GM12865 (cell line): Measurements from ENCODE around the gene RNF44.

Experiments
- DNase-seq: peaks from one replicate; pipeline ENCODE4 v3.0.0; 2010; ENCODE audit warnings: low read depth
- H3K4me3 ChIP-seq: 2 replicates; pipeline ENCODE4 v1.5.1; 2011; ENCODE audit warnings: mild to moderate bottlenecking, low read depth, low read length, control low read depth
- CTCF ChIP-seq: IDR thresholded peaks from 2 replicates; pipeline ENCODE4 v1.5.1; 2011; ENCODE audit warnings: low read length, control low read depth, low read depth, inconsistent platforms; ENCODE audit not compliant: insufficient read depth; ENCODE audit errors: missing control alignments

The RNF44 gene

GRCh38 chr5:176521699-176522263, 15.4 kb downstream of the RNF44 start:
- TF ChIP-seq CTCF: no peak
- DNase-seq: no peak
- H3K4me3 ChIP-seq: no peak overlapping the region

GRCh38 chr5:176521286-176521685, 15.9 kb downstream of the RNF44 start:
- H3K4me3 ChIP-seq: no peak overlapping the region
- TF ChIP-seq CTCF: no peak
- no peak for DNase-seq

GRCh38 chr5:176519810-176520720, 17.1 kb downstream of the RNF44 start:
- DNase-seq: no peak
- no peak for TF ChIP-seq CTCF
- no peak overlapping the region for H3K4me3 ChIP-seq

GRCh38 chr5:176517053-176517661, 20.0 kb downstream of the RNF44 start:
- no peak for DNase-seq
- H3K4me3 ChIP-seq: no peak overlapping the region
- no peak for TF ChIP-seq CTCF

- no peak overlapping the region for H3K4me3 ChIP-seq
- TF ChIP-seq CTCF: no peak
- DNase-seq: no peak
These were observed 21.8 kb downstream of the RNF44 start for GRCh38 chr5:176515396-176515795.

- no peak overlapping the region for H3K4me3 ChIP-seq
- TF ChIP-seq CTCF: no peak
- no peak for DNase-seq
These were observed 22.8 kb downstream of the RNF44 start for GRCh38 chr5:176514244-176514950.
